Measurements from ENCODE around the gene CRTC2.

CRTC2 gene

GRCh38 chr1:153990468-153991150 lies 32.2 kb upstream of the CRTC2 start, which contains the start of gene RPS27:
RPS27 (plus strand) TSS chr1:153990762; CDS start chr1:153990797, 35 bp downstream.
- no CpG with 5 or more reads among the region's 36 CpGs for WGBS (ENCODE audit: extremely low coverage, insufficient coverage, insufficient read length)

GRCh38 chr1:153987621-153988020 lies 29.2 kb upstream of the CRTC2 start:
- Histone ChIP-seq H4K8ac (ENCODE audit: low read depth, low read length) (no peak overlapping the region), H3K23ac (ENCODE audit: low read length) (no peak overlapping the region), H3K79me1 (ENCODE audit: low read length) (peaks cover 12% of the 10 kb centered on the region), H3K4ac (ENCODE audit: low read depth, low read length) (no peak overlapping the region), H3K4me3 (ENCODE audit: low read depth, low read length) (no peak overlapping the region), H3K9me3 (ENCODE audit: insufficient read depth, low read depth, low read length) (no peaks in the 10 kb centered on the region), H3K36me3 (ENCODE audit: control insufficient read depth in 1 of 2, insufficient read depth in 2 of 2, low read length in 2 of 2) (peaks cover 3 to 12% of the 10 kb centered on the region in 2 experiments), H3K4me1 (ENCODE audit: control insufficient read depth in 1 of 2, insufficient read depth in 2 of 2, low read length in 2 of 2) (peaks cover 3 to 4% of the 10 kb centered on the region in 2 experiments), H3K9ac (ENCODE audit: low read length) (no peak overlapping the region), H2AK5ac (ENCODE audit: low read length) (no peak overlapping the region), H3K18ac (ENCODE audit: low read length) (no peak overlapping the region), H3K27me3 (ENCODE audit: insufficient read depth, low read length) (no peaks in the 10 kb centered on the region), H3K14ac (ENCODE audit: low read length) (no peak overlapping the region), H4K91ac (ENCODE audit: low read depth, low read length) (no peak overlapping the region), H2BK12ac (ENCODE audit: low read length) (no peak overlapping the region), H2BK120ac (ENCODE audit: insufficient read depth, low read length, poor library complexity) (no peak overlapping the region), H3K27ac (ENCODE audit: low read depth, low read length) (no peak overlapping the region), H2BK5ac (ENCODE audit: low read depth, low read length, poor library complexity) (no peak overlapping the region), H3K79me2 (ENCODE audit: control insufficient read depth, insufficient read depth, low read length, poor library complexity) (peaks cover 12% of the 10 kb centered on the region), H3K4me2 (ENCODE audit: low read length) (no peak overlapping the region), H4K12ac (ENCODE audit: low read depth, low read length) (no peak overlapping the region), H2AFZ (ENCODE audit: insufficient read depth, low read length, poor library complexity) (no peak overlapping the region)
- peak in 1 of 2 donors; percentile 10 for DNase-seq
- no CpG with 5 or more reads among the region's 8 CpGs for WGBS (ENCODE audit: extremely low coverage, insufficient coverage, insufficient read length)

More at GRCh38 chr1:153990468-153991150, 32.2 kb upstream of the CRTC2 start, which contains the start of gene RPS27:
- Histone ChIP-seq H3K27ac (ENCODE audit: low read depth, low read length) (peak within 1 kb of the TSS; percentile 34), H3K4me2 (ENCODE audit: low read length) (peak within 1 kb of the TSS; percentile 74), H3K18ac (ENCODE audit: low read length) (peak within 1 kb of the TSS; percentile 60), H2AFZ (ENCODE audit: insufficient read depth, low read length, poor library complexity) (peak within 1 kb of the TSS; percentile 48), H3K9me3 (ENCODE audit: insufficient read depth, low read depth, low read length) (no peaks in the 10 kb centered on the region), H3K14ac (ENCODE audit: low read length) (peak within 1 kb of the TSS; percentile 69), H2AK5ac (ENCODE audit: low read length) (peak within 1 kb of the TSS; percentile 12), H2BK12ac (ENCODE audit: low read length) (no peak within 1 kb of the TSS), H3K79me1 (ENCODE audit: low read length) (peaks cover 9% of the 10 kb centered on the region), H3K4me3 (ENCODE audit: low read depth, low read length) (peak within 1 kb of the TSS; percentile 85), H3K9ac (ENCODE audit: low read length) (peak within 1 kb of the TSS; percentile 89), H4K8ac (ENCODE audit: low read depth, low read length) (peak within 1 kb of the TSS; percentile 90), H3K23ac (ENCODE audit: low read length) (no peak within 1 kb of the TSS), H3K79me2 (ENCODE audit: control insufficient read depth, insufficient read depth, low read length, poor library complexity) (peaks cover 8% of the 10 kb centered on the region), H3K36me3 (ENCODE audit: control insufficient read depth in 1 of 2, insufficient read depth in 2 of 2, low read length in 2 of 2) (peaks cover 14 to 19% of the 10 kb centered on the region in 2 experiments), H4K91ac (ENCODE audit: low read depth, low read length) (peak within 1 kb of the TSS; percentile 81), H2BK120ac (ENCODE audit: insufficient read depth, low read length, poor library complexity) (peak within 1 kb of the TSS; percentile 28), H3K27me3 (ENCODE audit: insufficient read depth, low read length) (no peaks in the 10 kb centered on the region), H2BK5ac (ENCODE audit: low read depth, low read length, poor library complexity) (peak within 1 kb of the TSS; percentile 69), H4K12ac (ENCODE audit: low read depth, low read length) (peak within 1 kb of the TSS; percentile 67), H3K4me1 (ENCODE audit: control insufficient read depth in 1 of 2, insufficient read depth in 2 of 2, low read length in 2 of 2) (no peaks in the 10 kb centered on the region), H3K4ac (ENCODE audit: low read depth, low read length) (peak within 1 kb of the TSS; percentile 46)
- peak; percentile 94 to 100 for DNase-seq

- no CpG with 5 or more reads among the region's 32 CpGs for WGBS (ENCODE audit: extremely low coverage, insufficient coverage, insufficient read length)
- H3K79me2 ChIP-seq (ENCODE audit: control insufficient read depth, insufficient read depth, low read length, poor library complexity), result peaks cover 12% of the 10 kb centered on the region
- H3K9me3 ChIP-seq (ENCODE audit: insufficient read depth, low read depth, low read length), result no peaks in the 10 kb centered on the region
- peak within 1 kb of the TSS; percentile 98 for H3K4me2 ChIP-seq (ENCODE audit: low read length)
- H2BK5ac ChIP-seq (ENCODE audit: low read depth, low read length, poor library complexity), result peak within 1 kb of the TSS; percentile 78
- peak within 1 kb of the TSS; percentile 83 for H4K8ac ChIP-seq (ENCODE audit: low read depth, low read length)
- H3K79me1 ChIP-seq (ENCODE audit: low read length), result peaks cover 12% of the 10 kb centered on the region
- H3K4me1 ChIP-seq (ENCODE audit: control insufficient read depth in 1 of 2, insufficient read depth in 2 of 2, low read length in 2 of 2), result peaks cover 3 to 4% of the 10 kb centered on the region in 2 experiments
- H3K4ac ChIP-seq (ENCODE audit: low read depth, low read length), result peak within 1 kb of the TSS; percentile 57
- peak within 1 kb of the TSS; percentile 85 for H3K14ac ChIP-seq (ENCODE audit: low read length)
- peak within 1 kb of the TSS; percentile 90 for H4K91ac ChIP-seq (ENCODE audit: low read depth, low read length)
- H3K9ac ChIP-seq (ENCODE audit: low read length), result peak within 1 kb of the TSS; percentile 83
- H3K4me3 ChIP-seq (ENCODE audit: low read depth, low read length), result peak within 1 kb of the TSS; percentile 70
- no peak within 1 kb of the TSS for H3K23ac ChIP-seq (ENCODE audit: low read length)
- H3K27me3 ChIP-seq (ENCODE audit: insufficient read depth, low read length), result no peaks in the 10 kb centered on the region
- peak within 1 kb of the TSS; percentile 73 for H2BK120ac ChIP-seq (ENCODE audit: insufficient read depth, low read length, poor library complexity)
- H3K36me3 ChIP-seq (ENCODE audit: control insufficient read depth in 1 of 2, insufficient read depth in 2 of 2, low read length in 2 of 2), result peaks cover 3 to 15% of the 10 kb centered on the region in 2 experiments
- H3K27ac ChIP-seq (ENCODE audit: low read depth, low read length), result peak within 1 kb of the TSS; percentile 32
- peak within 1 kb of the TSS; percentile 27 for H2BK12ac ChIP-seq (ENCODE audit: low read length)
- peak within 1 kb of the TSS; percentile 98 for H2AK5ac ChIP-seq (ENCODE audit: low read length)
- H2AFZ ChIP-seq (ENCODE audit: insufficient read depth, low read length, poor library complexity), result peak within 1 kb of the TSS; percentile 42
- DNase-seq, result peak; percentile 73 to 82
- peak within 1 kb of the TSS; percentile 80 for H3K18ac ChIP-seq (ENCODE audit: low read length)
- H4K12ac ChIP-seq (ENCODE audit: low read depth, low read length), result peak within 1 kb of the TSS; percentile 90
Observed at GRCh38 chr1:153985941-153986761, 27.7 kb upstream of the CRTC2 start, which contains the start of gene RAB13. RAB13 (minus strand) TSS chr1:153986339; CDS start chr1:153986236, 103 bp downstream.

GRCh38 chr1:153985341-153985912 lies 27.0 kb upstream of the CRTC2 start:
- Histone ChIP-seq H3K27ac (ENCODE audit: low read depth, low read length) (no peak overlapping the region), H3K18ac (ENCODE audit: low read length) (peak overlapping the region; percentile 80), H2AFZ (ENCODE audit: insufficient read depth, low read length, poor library complexity) (peak overlapping the region; percentile 42), H3K36me3 (ENCODE audit: control insufficient read depth in 1 of 2, insufficient read depth in 2 of 2, low read length in 2 of 2) (peaks cover 3 to 15% of the 10 kb centered on the region in 2 experiments), H2AK5ac (ENCODE audit: low read length) (peak overlapping the region; percentile 98), H2BK120ac (ENCODE audit: insufficient read depth, low read length, poor library complexity) (peak overlapping the region; percentile 73), H3K27me3 (ENCODE audit: insufficient read depth, low read length) (no peaks in the 10 kb centered on the region), H3K79me1 (ENCODE audit: low read length) (peaks cover 9% of the 10 kb centered on the region), H4K91ac (ENCODE audit: low read depth, low read length) (peak overlapping the region; percentile 90), H3K9ac (ENCODE audit: low read length) (peak overlapping the region; percentile 83), H3K4ac (ENCODE audit: low read depth, low read length) (peak overlapping the region; percentile 57), H3K14ac (ENCODE audit: low read length) (peak overlapping the region; percentile 85), H2BK12ac (ENCODE audit: low read length) (peak overlapping the region; percentile 27), H3K4me2 (ENCODE audit: low read length) (peak overlapping the region; percentile 98), H3K4me3 (ENCODE audit: low read depth, low read length) (peak overlapping the region; percentile 70), H3K79me2 (ENCODE audit: control insufficient read depth, insufficient read depth, low read length, poor library complexity) (peaks cover 7% of the 10 kb centered on the region), H3K4me1 (ENCODE audit: control insufficient read depth in 1 of 2, insufficient read depth in 2 of 2, low read length in 2 of 2) (peaks cover 3 to 4% of the 10 kb centered on the region in 2 experiments), H3K9me3 (ENCODE audit: insufficient read depth, low read depth, low read length) (no peaks in the 10 kb centered on the region), H4K8ac (ENCODE audit: low read depth, low read length) (peak overlapping the region; percentile 68), H3K23ac (ENCODE audit: low read length) (no peak overlapping the region), H4K12ac (ENCODE audit: low read depth, low read length) (peak overlapping the region; percentile 90), H2BK5ac (ENCODE audit: low read depth, low read length, poor library complexity) (peak overlapping the region; percentile 78)
- DNase-seq, result peak in 1 of 2 donors; percentile 36
- WGBS (ENCODE audit: extremely low coverage, insufficient coverage, insufficient read length), result no CpG with 5 or more reads among the region's 7 CpGs

All from trophoblast cell (in vitro differentiated cells and primary cell).